Measurements from ENCODE around the gene MSGN1.

- no peak for TF ChIP-seq CTCF (IDR thresholded peaks at IDR 0.05; ENCODE audit: control extremely low read depth in 1 of 3, insufficient read depth in 1 of 3, low read depth in 1 of 3, low read length in 3 of 3)
- no peak for TF ChIP-seq MAX (IDR thresholded peaks at IDR 0.05)
- no peak for TF ChIP-seq POLR2AphosphoS5 (IDR thresholded peaks at IDR 0.05; ENCODE audit: low read depth, low read length)
- TF ChIP-seq POLR2A (IDR thresholded peaks at IDR 0.05; ENCODE audit: control extremely low read depth in 1 of 2, low read depth in 2 of 2, low read length in 2 of 2) = no peak
- no peak for TF ChIP-seq ASH2L (IDR thresholded peaks at IDR 0.05; ENCODE audit: low read length)
- no peak for TF ChIP-seq HDAC2 (IDR thresholded peaks at IDR 0.05; ENCODE audit: borderline replicate concordance in 1 of 2, low read depth in 2 of 2, low read length in 2 of 2)
- no peak for TF ChIP-seq BRCA1 (IDR thresholded peaks at IDR 0.05; ENCODE audit: low read depth, low read length)
Measured at GRCh38 chr2:17818235-17818815, 2.1 kb downstream of the MSGN1 start.

Data from H1 (cell line).